GM13977 (cell line): ENCODE results near the gene CDR2L.

Source experiments
- DNase-seq: peaks from one replicate; pipeline ENCODE4 v3.0.0; 2012; ENCODE audit warnings: low spot score
- in situ Hi-C: fragments of 300-500 bp; cut with MboI; formaldehyde crosslinking; loops from one replicate; pipeline ENCODE4 v1.12.0; 2022; ENCODE audit warnings: low sequenced_read_pairs, low pct_unique_long_range_greater_than_20kb, mixed read lengths, inconsistent platforms; ENCODE audit not compliant: unreplicated experiment
- TF ChIP-seq, protein P1 (sequence below): IDR thresholded peaks from 2 replicates; pipeline ENCODE4 v1.5.1; 2012; ENCODE audit warnings: mild to moderate bottlenecking, control low read depth; ENCODE audit not compliant: insufficient read depth; ENCODE audit errors: extremely low read depth, missing control alignments

Gene CDR2L

DNA sequence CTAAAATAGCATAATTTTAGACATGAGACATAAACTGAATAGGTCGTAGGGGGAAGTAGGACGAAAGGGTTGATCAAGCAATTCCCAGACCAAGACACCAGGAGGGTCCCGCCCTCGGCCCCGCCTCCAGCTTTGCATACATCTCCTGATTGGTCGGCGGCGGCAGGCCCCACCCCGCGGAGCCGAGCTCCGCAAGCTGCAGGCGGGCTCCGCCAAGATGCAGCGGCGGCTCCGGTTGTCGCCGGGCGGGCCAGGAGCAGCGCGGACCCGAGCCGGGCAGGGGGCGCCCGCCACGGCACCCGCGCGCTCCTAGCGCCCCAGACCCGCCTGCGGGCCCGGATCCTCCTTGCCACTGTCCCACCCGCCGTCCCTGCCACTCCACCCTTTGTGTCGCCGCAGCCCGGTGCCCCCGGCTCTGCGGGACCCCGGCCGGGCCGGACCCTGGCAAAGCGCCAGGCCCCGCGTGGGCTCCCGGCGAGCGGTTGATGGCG, at the start of gene CDR2L:
TSS of gene CDR2L (plus strand) at position 215 of the 491 bp plus-strand sequence. CDS start 412 bp downstream, outside the sequence.
- DNase-seq = peak; percentile 95
- TF ChIP-seq, protein P1, sequence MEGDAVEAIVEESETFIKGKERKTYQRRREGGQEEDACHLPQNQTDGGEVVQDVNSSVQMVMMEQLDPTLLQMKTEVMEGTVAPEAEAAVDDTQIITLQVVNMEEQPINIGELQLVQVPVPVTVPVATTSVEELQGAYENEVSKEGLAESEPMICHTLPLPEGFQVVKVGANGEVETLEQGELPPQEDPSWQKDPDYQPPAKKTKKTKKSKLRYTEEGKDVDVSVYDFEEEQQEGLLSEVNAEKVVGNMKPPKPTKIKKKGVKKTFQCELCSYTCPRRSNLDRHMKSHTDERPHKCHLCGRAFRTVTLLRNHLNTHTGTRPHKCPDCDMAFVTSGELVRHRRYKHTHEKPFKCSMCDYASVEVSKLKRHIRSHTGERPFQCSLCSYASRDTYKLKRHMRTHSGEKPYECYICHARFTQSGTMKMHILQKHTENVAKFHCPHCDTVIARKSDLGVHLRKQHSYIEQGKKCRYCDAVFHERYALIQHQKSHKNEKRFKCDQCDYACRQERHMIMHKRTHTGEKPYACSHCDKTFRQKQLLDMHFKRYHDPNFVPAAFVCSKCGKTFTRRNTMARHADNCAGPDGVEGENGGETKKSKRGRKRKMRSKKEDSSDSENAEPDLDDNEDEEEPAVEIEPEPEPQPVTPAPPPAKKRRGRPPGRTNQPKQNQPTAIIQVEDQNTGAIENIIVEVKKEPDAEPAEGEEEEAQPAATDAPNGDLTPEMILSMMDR = no peak
- in situ Hi-C loops = no loop called here

DNA sequence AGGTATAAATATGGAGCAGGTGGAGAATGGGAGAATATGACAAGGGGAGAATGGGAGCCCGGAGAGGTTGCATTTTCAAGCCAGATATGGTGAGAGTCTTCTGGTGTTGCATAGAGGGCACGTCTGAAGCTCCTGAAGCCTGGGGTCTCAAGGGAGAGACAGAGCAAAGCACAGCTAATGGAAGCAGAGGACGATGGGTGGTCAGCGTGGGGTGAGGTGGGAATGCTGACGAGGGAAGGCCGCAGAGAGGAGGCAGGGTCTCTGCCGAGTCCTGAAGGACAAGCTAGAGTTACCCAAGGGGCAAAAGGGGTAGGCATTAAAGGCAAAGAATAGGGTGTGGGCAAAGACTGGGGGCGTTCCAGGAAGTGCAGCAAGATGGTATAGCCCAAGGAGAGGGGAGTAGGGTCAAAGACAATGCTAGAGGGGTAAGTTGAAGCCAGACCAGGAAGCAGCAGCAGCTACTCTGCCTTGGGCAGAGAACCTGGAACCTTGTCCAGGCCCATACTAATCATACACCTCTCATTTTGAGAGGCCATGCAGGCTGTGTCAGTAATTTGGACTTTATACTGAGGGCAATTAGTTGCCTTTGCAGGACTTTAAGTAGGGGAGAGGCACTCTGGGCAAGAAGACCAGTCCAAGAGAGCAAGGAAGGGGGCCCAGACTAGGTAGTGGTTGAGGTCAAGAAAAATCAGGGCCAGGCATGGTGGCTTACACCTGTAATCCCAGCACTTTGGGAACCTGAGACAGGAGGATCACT, 49.1 kb upstream of the CDR2L start:
- TF ChIP-seq, protein P1 = no peak
- in situ Hi-C loops = no loop called here
- no peak for DNase-seq

DNA sequence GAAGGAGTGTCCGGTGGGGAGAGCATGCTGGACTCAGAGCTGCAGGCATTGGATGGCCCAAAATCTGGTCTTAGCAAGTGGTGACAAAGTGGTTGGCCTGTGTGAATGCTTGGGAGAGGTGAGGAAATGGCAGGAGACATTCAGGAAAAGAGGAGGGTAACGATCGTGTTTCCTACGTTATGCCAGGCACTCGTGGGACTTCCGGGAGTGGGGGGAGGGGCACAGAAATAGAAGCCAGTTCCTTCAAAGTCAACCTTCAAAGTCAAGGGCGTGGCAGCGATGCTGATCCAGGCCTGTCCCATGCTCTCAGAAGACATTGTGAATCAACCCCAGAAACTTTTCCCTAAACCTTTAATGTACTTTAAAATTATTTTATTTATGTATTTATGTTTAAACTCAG, 47.9 kb upstream of the CDR2L start:
- in situ Hi-C loops = no loop called here
- no peak for DNase-seq
- TF ChIP-seq, protein P1 = no peak

DNA sequence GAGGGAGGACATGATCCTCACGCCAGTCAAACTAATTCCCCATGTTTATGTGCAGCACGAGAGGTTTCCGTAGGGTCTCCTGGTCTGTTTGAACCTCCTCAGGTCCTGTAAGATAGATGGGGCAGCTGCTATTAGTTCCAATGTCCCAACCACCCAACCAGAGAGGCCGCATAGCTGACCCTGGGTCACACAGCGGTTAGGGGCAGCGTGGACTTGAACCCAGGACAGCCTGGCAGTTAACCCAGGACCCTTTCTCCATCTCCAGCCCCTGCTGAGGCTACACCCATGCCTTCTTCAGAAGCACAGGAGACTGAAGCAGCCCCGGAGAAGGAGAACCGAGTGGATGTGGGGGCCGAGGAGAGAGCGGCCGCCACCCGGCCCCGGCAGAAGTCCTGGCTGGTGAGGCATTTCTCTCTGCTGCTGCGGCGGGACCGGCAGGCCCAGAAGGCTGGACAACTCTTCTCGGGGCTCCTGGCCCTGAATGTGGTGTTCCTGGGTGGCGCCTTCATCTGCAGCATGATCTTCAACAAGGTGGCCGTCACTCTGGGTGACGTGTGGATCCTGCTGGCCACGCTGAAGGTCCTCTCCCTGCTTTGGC, 46.2 kb upstream of the CDR2L start:
- TF ChIP-seq, protein P1 = no peak
- in situ Hi-C loops = no loop called here
- DNase-seq = no peak

DNA sequence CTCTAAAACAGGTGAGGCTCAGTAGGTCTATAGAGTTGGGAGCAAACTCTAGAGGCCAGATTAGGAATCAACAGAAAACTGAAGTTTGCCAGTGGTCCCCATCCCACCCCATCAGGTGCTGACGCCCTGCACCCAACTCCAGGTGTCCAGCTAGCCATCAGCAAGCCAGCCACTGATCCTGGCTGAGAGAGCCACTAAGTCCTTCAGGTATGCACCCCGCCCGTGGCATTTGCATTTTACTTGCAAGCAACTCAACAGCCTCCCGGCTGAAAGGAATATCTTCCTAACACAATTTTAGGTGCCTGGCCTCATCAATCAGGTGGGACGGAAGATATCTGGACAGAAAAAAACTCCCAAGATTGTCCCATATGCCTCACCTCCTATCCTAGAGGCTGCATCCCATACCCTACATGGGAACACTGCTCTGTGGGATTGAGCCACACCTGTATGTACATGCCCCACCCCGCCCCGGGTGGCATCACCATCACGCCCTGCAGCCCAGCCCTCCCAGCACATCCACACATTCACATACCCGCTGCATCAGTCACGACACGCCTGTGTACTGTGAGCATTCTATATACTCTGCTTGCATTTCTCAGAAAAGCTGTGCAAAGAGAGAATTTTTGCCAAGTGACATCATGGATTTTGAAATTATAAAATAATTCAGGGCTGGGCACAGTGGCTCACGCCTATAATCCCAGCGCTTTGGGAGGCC, 43.5 kb upstream of the CDR2L start:
- in situ Hi-C loops = no loop called here
- DNase-seq = no peak
- TF ChIP-seq, protein P1 = no peak

DNA sequence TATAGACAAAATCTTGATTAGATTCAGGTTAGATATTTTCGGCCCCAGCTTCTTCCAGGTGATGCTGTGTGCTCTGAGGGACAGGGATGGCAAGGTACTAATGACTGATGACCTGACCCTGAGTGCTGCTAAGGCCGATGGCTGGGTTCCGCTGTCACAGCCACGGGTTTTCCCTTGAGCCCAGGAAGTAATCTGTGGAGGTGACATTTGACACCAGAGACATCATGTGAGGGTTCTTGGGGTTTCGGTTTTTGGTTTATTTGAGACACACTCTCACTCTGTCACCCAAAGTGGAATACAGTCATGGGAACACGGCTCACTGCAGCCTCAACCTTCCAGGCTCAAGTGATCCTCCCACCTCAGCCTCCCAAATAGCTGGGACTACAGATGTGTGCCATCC, 41.9 kb upstream of the CDR2L start:
- peak; percentile 86 for DNase-seq
- TF ChIP-seq, protein P1 = no peak
- in situ Hi-C loops = no loop called here
